ENCODE measurements around the gene KCNH8. TPM values are rescaled to one million over a fixed set of nuclear protein-coding genes. Genes with fewer than 3 reads are reported as not detected.

Gene KCNH8
- total and polyA plus RNA-seq, 2 experiments from 2014 or later: 0.97 to 1.1 TPM

DNA sequence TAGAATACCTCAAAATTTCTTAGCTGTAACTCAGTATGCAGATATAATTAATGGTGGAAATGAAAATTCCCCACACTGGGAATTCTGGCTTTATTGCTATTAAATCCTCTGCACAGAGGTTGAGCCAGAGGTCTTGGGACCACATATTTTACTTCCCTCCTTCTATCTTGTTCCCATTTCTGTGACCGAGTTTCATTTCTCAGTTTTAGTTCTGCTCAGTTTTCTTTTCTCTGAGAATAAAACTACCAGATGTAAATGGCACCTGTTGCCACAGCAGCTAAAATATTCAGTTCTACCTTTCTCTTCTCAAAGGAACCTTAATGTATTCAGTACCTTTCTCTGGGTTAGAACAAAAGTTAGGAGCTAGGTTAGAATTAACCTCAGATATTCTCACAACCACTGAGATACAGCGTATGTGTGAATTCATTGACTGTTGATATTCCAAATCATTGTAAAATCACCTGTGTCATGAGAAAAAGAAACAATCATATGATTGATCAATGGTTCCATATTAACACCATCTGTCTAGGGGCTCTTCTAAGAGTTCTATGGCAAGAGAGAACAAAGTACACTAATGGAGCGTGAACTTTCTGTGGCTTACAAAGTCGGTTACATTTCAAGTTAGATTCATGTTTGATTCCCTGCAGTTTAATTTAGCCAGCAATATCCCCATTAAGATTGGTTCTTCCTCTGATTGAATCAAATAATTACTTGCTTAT is 411.6 kb downstream of the KCNH8 start:
- H3K9me3 ChIP-seq (ENCODE audit: low read depth): no peaks in the 10 kb centered on the region
- no peak for DNase-seq (ENCODE audit: low spot score)
- WGBS (ENCODE audit: low lambda C conversion rate, missing lambda C conversion rate): 91% methylated on average over 4 of the region's 4 CpGs
- H3K79me2 ChIP-seq: no peaks in the 10 kb centered on the region
- no peak overlapping the region for H3K4me3 ChIP-seq
- no peak overlapping the region for H3K27ac ChIP-seq
- TF ChIP-seq, protein P1, sequence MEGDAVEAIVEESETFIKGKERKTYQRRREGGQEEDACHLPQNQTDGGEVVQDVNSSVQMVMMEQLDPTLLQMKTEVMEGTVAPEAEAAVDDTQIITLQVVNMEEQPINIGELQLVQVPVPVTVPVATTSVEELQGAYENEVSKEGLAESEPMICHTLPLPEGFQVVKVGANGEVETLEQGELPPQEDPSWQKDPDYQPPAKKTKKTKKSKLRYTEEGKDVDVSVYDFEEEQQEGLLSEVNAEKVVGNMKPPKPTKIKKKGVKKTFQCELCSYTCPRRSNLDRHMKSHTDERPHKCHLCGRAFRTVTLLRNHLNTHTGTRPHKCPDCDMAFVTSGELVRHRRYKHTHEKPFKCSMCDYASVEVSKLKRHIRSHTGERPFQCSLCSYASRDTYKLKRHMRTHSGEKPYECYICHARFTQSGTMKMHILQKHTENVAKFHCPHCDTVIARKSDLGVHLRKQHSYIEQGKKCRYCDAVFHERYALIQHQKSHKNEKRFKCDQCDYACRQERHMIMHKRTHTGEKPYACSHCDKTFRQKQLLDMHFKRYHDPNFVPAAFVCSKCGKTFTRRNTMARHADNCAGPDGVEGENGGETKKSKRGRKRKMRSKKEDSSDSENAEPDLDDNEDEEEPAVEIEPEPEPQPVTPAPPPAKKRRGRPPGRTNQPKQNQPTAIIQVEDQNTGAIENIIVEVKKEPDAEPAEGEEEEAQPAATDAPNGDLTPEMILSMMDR (IDR thresholded peaks at IDR 0.05; ENCODE audit: poor library complexity): no peak
- TF ChIP-seq EZH2 (IDR thresholded peaks at IDR 0.05; ENCODE audit: borderline replicate concordance) (no peak), EZH2phosphoT487 (IDR thresholded peaks at IDR 0.05; ENCODE audit: low read depth, severe bottlenecking, unreplicated experiment) (no peak)
- H3K4me2 ChIP-seq: no peak overlapping the region
- no peaks in the 10 kb centered on the region for H3K9me2 ChIP-seq (replicated peaks; ENCODE audit: insufficient read depth)
- H3K4me1 ChIP-seq (ENCODE audit: insufficient read depth): no peaks in the 10 kb centered on the region
- H4K20me1 ChIP-seq (ENCODE audit: insufficient read depth, poor library complexity, severe bottlenecking): no peaks in the 10 kb centered on the region
- no peak overlapping the region for H2AFZ ChIP-seq
- H3K27me3 ChIP-seq: no peaks in the 10 kb centered on the region
- no peaks in the 10 kb centered on the region for H3K36me3 ChIP-seq (replicated peaks; ENCODE audit: insufficient read depth, low read depth)

DNA sequence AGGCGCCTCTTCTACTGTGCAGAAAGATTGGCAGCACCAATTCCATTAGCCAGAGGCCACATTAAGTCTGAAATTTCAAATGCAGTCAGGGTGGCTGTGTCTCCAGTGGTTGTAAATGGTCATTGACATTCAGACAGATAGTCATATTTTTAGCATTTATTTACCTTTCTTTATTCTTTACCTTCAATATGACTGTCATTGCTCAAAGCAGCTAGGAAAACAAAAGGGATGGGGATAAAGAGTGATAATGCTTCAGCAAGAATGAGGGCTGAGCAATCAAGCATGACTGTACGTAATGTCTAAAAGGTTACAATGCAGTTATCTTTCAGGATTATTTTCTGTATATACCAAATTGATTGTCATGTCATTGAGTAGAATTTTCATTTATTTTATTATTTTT is 425.3 kb downstream of the KCNH8 start:
- H3K9me3 ChIP-seq (ENCODE audit: low read depth): no peaks in the 10 kb centered on the region
- DNase-seq (ENCODE audit: low spot score): no peak
- H3K9me2 ChIP-seq (replicated peaks; ENCODE audit: insufficient read depth): no peaks in the 10 kb centered on the region
- no peaks in the 10 kb centered on the region for H3K27me3 ChIP-seq
- WGBS (ENCODE audit: low lambda C conversion rate, missing lambda C conversion rate): 79% methylated on average over 2 of the region's 2 CpGs
- no peak overlapping the region for H3K27ac ChIP-seq
- TF ChIP-seq EZH2 (IDR thresholded peaks at IDR 0.05; ENCODE audit: borderline replicate concordance): no peak
- no peak for TF ChIP-seq EZH2phosphoT487 (IDR thresholded peaks at IDR 0.05; ENCODE audit: low read depth, severe bottlenecking, unreplicated experiment)
- TF ChIP-seq, protein P1 (IDR thresholded peaks at IDR 0.05; ENCODE audit: poor library complexity): no peak
- no peak overlapping the region for H3K4me3 ChIP-seq
- H4K20me1 ChIP-seq (ENCODE audit: insufficient read depth, poor library complexity, severe bottlenecking): no peaks in the 10 kb centered on the region
- H3K79me2 ChIP-seq: no peaks in the 10 kb centered on the region
- no peak overlapping the region for H2AFZ ChIP-seq
- no peaks in the 10 kb centered on the region for H3K4me1 ChIP-seq (ENCODE audit: insufficient read depth)
- H3K36me3 ChIP-seq (replicated peaks; ENCODE audit: insufficient read depth, low read depth): no peaks in the 10 kb centered on the region
- no peak overlapping the region for H3K4me2 ChIP-seq

DNA sequence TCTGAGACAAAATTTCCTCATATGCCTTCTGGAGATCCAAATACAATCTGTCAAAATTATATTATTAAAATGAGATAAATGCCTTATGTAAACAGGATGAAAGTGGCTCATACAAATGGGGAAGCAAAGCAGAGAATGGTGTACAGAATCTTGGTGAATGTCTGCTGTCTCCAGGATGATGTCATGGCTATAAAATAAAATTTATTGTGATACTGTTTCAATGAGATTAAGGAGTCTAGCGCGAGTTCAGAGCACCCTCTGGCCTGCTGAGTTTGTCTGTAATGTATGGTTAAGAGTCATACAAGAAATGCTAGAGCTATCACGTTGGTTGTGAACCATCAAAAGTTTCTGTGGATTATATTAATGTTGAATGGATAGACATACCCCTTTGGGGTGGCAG is 426.0 kb downstream of the KCNH8 start:
- Histone ChIP-seq H3K4me1 (ENCODE audit: insufficient read depth) (no peaks in the 10 kb centered on the region), H2AFZ (no peak overlapping the region), H3K27ac (no peak overlapping the region), H3K4me2 (no peak overlapping the region), H3K9me3 (ENCODE audit: low read depth) (no peaks in the 10 kb centered on the region), H3K79me2 (no peaks in the 10 kb centered on the region), H3K27me3 (no peaks in the 10 kb centered on the region), H3K9me2 (replicated peaks; ENCODE audit: insufficient read depth) (no peaks in the 10 kb centered on the region), H4K20me1 (ENCODE audit: insufficient read depth, poor library complexity, severe bottlenecking) (no peaks in the 10 kb centered on the region), H3K36me3 (replicated peaks; ENCODE audit: insufficient read depth, low read depth) (no peaks in the 10 kb centered on the region), H3K4me3 (no peak overlapping the region)
- DNase-seq (ENCODE audit: low spot score): no peak
- 87% methylated on average over 3 of the region's 3 CpGs for WGBS (ENCODE audit: low lambda C conversion rate, missing lambda C conversion rate)
- no peak for TF ChIP-seq EZH2 (IDR thresholded peaks at IDR 0.05; ENCODE audit: borderline replicate concordance)

DNA sequence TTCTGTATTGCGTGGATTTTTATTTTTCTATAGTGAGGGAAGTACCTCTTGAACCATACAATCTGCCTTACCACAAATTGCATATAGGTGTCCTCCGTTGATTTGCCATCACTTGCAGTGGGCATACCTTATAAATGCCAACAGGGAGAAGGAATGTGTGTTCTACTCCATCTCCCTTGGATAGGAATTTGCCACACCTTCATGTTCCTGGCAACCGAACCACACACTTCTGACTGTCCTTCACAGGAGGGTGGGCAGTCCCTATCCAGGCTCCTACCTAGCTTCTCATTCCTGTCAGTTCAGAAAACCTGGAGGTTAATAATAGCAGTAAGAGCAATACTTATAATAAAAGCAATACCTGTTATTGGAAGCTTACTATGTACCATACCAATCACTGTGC is 428.0 kb downstream of the KCNH8 start:
- H3K4me3 ChIP-seq: no peak overlapping the region
- no peak overlapping the region for H2AFZ ChIP-seq
- no peak overlapping the region for H3K27ac ChIP-seq
- H3K9me2 ChIP-seq (replicated peaks; ENCODE audit: insufficient read depth): no peaks in the 10 kb centered on the region
- no peaks in the 10 kb centered on the region for H3K9me3 ChIP-seq (ENCODE audit: low read depth)
- no peak overlapping the region for H3K4me2 ChIP-seq
- TF ChIP-seq, protein P1 (IDR thresholded peaks at IDR 0.05; ENCODE audit: poor library complexity): no peak
- TF ChIP-seq EZH2 (IDR thresholded peaks at IDR 0.05; ENCODE audit: borderline replicate concordance): no peak
- no peak for TF ChIP-seq EZH2phosphoT487 (IDR thresholded peaks at IDR 0.05; ENCODE audit: low read depth, severe bottlenecking, unreplicated experiment)
- H4K20me1 ChIP-seq (ENCODE audit: insufficient read depth, poor library complexity, severe bottlenecking): no peaks in the 10 kb centered on the region
- no peak for DNase-seq (ENCODE audit: low spot score)
- H3K79me2 ChIP-seq: no peaks in the 10 kb centered on the region
- 83% methylated on average over 3 of the region's 3 CpGs for WGBS (ENCODE audit: low lambda C conversion rate, missing lambda C conversion rate)
- no peaks in the 10 kb centered on the region for H3K36me3 ChIP-seq (replicated peaks; ENCODE audit: insufficient read depth, low read depth)
- no peaks in the 10 kb centered on the region for H3K4me1 ChIP-seq (ENCODE audit: insufficient read depth)
- H3K27me3 ChIP-seq: no peaks in the 10 kb centered on the region
